K562 (cell line): Measurements from ENCODE around the gene ANKLE2. TPM values are rescaled to one million over a fixed set of nuclear protein-coding genes. Genes with fewer than 3 reads are reported as not detected.

Experiments used
- CREB3L1 ChIP-seq: fragments of 450-650 bp; IDR thresholded peaks from 2 replicates; pipeline ENCODE4 v1.6.1; 2014; ENCODE audit warnings: low read depth, mild to moderate bottlenecking, moderate library complexity, borderline replicate concordance
- CREM ChIP-seq: IDR thresholded peaks from 2 replicates; pipeline ENCODE4 v1.6.1; 2014; ENCODE audit warnings: antibody characterized with exemption, low read depth
- E2F4 ChIP-seq: sonication (generic); formaldehyde crosslinking; IDR thresholded peaks from 2 replicates; pipeline ENCODE4 v1.8.0; 2022; ENCODE audit warnings: mild to moderate bottlenecking, low read depth, missing genetic modification reagents
- ETS2 ChIP-seq: IDR thresholded peaks from 2 replicates; pipeline ENCODE4 v1.6.1; 2016; ENCODE audit warnings: borderline replicate concordance, missing genetic modification characterization, mild to moderate bottlenecking, moderate library complexity, missing compliant biosample characterization; ENCODE audit not compliant: poor library complexity, severe bottlenecking
- ETV6 ChIP-seq, 3 experiments: fragments of 150-350 bp in 1 of 3; sonication (generic) in 1 of 3; formaldehyde crosslinking in 1 of 3; IDR thresholded peaks; 2 replicates each; pipeline versions ENCODE4 v1.6.1 to v1.8.0; 2014 to 2022; ENCODE audit warnings: borderline replicate concordance in 2 of 3, low read depth in 2 of 3, antibody characterized with exemption in 1 of 3, low read length in 1 of 3, mild to moderate bottlenecking in 1 of 3, missing genetic modification reagents in 1 of 3
- GABPA ChIP-seq: fragments of 200-800 bp; sonication (Bioruptor generic); conservative IDR thresholded peaks from 2 replicates; pipeline ENCODE4 v1.6.1; 2016; ENCODE audit warnings: low read depth, missing genetic modification characterization, missing compliant biosample characterization
- KDM5B ChIP-seq: fragments of 200-600 bp; sonication (generic); IDR thresholded peaks from 2 replicates; pipeline ENCODE4 v1.6.1; 2012; ENCODE audit warnings: low read depth, mild to moderate bottlenecking, moderate library complexity, low read length, control low read depth, inconsistent platforms; ENCODE audit not compliant: insufficient replicate concordance
- NFRKB ChIP-seq: fragments of 450-650 bp; IDR thresholded peaks from 2 replicates; pipeline ENCODE4 v1.6.1; 2016; ENCODE audit warnings: low read depth
- POLR3A ChIP-seq: IDR thresholded peaks from 2 replicates; pipeline ENCODE4 v1.6.1; 2011; ENCODE audit warnings: borderline replicate concordance, mild to moderate bottlenecking, moderate library complexity; ENCODE audit not compliant: insufficient read length, insufficient read depth; ENCODE audit errors: extremely low read depth
- SMC3 ChIP-seq: conservative IDR thresholded peaks from 2 replicates; pipeline ENCODE4 v1.6.1; 2011; ENCODE audit warnings: low read depth, low read length, improper control_type of control experiment; ENCODE audit not compliant: insufficient read depth
- TFE3 ChIP-seq: fragments of 450-650 bp; formaldehyde crosslinking; IDR thresholded peaks from 2 replicates; pipeline ENCODE4 v1.4.0; 2020; ENCODE audit warnings: mild to moderate bottlenecking, mixed read lengths
- TGIF2 ChIP-seq: sonication (generic); formaldehyde crosslinking; IDR thresholded peaks from 2 replicates; pipeline ENCODE4 v1.8.1; 2022; ENCODE audit warnings: mild to moderate bottlenecking, missing genetic modification reagents, moderate library complexity
- ZNF133 ChIP-seq: fragments of 250-450 bp; sonication (Bioruptor Pico); IDR thresholded peaks from 2 replicates; pipeline ENCODE4 v1.4.0; 2020; ENCODE audit warnings: mild to moderate bottlenecking
- ZNF277 ChIP-seq: fragments of 250-450 bp; sonication (Bioruptor Pico); IDR thresholded peaks from 2 replicates; pipeline ENCODE4 v1.8.0; 2022; ENCODE audit warnings: inconsistent platforms, mild to moderate bottlenecking, moderate library complexity, borderline replicate concordance
- ZNF592 ChIP-seq: fragments of 450-650 bp; IDR thresholded peaks from 2 replicates; pipeline ENCODE4 v1.6.1; 2017; ENCODE audit warnings: antibody characterized with exemption, mild to moderate bottlenecking
- polyA plus RNA-seq, 8 experiments: library from polyadenylated mRNA; depleted of rRNA in 4 of 8; stranded (reverse) in 5 of 8; unstranded in 3 of 8; fragments of >200 nt; fragmentation: Nextera tagmentation in 2 of 8; fragmentation: Illumina TruSeq in 1 of 8; extraction: Ambion mirVana in 2 of 8; extraction: Trizol in 1 of 8; gene quantifications; 2 replicates each; pipeline versions ENCODE4 v1.2.1 to v1.2.3, GENCODE V29; 2011 to 2014; ENCODE audit warnings: inconsistent platforms in 1 of 8, missing spikeins in 1 of 8
- total RNA-seq, 7 experiments: library from RNA; depleted of rRNA in 6 of 7; stranded (reverse); fragments of >200 nt in 6 of 7; fragmentation: Illumina TruSeq in 2 of 7; extraction: Trizol in 2 of 7; gene quantifications; 2 replicates each; pipeline versions ENCODE4 v1.2.1 to v1.2.3, GENCODE V29; 2011 to 2021; ENCODE audit warnings: low replicate concordance in 1 of 7

The ANKLE2 gene
- total and polyA plus RNA-seq, 9 of the 15 experiments (the other 6 are each of a cell fraction or from before 2014, with no cell fraction given) = 3.2 to 57.7 (median 45.6) TPM

GRCh38 chr12:132766380-132767085 is 4.9 kb upstream of the ANKLE2 start (continued):
- TF ChIP-seq TGIF2 (CRISPR knock-in tag) (no peak), TFE3 (CRISPR knock-in tag) (no peak), CREB3L1 (no peak), SMC3 (no peak), ZNF592 (peak; percentile 71; the same call in 1 of the 2 replicates), ZNF133 (no peak), ETS2 (tag) (no peak), NFRKB (no peak), CREM (peak; percentile 64), E2F4 (CRISPR knock-in tag) (no peak), ZNF277 (CRISPR knock-in tag) (no peak), ETV6 (IDR thresholded peaks at IDR 0.05; ENCODE audit: borderline replicate concordance in 1 of 2, low read depth in 2 of 2, low read length in 1 of 2) (no peak), ETV6 (CRISPR knock-in tag; IDR thresholded peaks at IDR 0.05; ENCODE audit: borderline replicate concordance) (no peak), POLR3A (no peak), KDM5B (no peak), GABPA (peak; percentile 81)
